Lung (tissue), 12 donors: ENCODE data around the gene TIMP1. TPM values are rescaled to one million over a fixed set of nuclear protein-coding genes. Genes with fewer than 3 reads are reported as not detected.

Experiments
- ATAC-seq: fragments of 200-7000 bp; cut with Tn5 transposase; one replicate; pipeline ENCODE4 v1.9.1; 2020; ENCODE audit warnings: moderate number of reproducible peaks; ENCODE audit not compliant: insufficient read depth, low FRiP score
- DNase-seq, 3 donors: peaks; one replicate each; pipeline ENCODE4 v3.0.0-alpha.2; 2013 to 2017
- H3K27ac ChIP-seq, 2 donors: one replicate each; pipeline ENCODE4 v1.5.1; 2013; ENCODE audit warnings: mild to moderate bottlenecking in 2 of 2, moderate library complexity in 2 of 2, control low read depth in 1 of 2, inconsistent platforms in 1 of 2, low read depth in 1 of 2, low read length in 1 of 2
- H3K27me3 ChIP-seq, 3 donors: one replicate each; pipeline ENCODE4 v1.5.1; 2013; ENCODE audit warnings: low read length in 2 of 3; ENCODE audit not compliant: control insufficient read depth in 3 of 3, insufficient read depth in 3 of 3
- H3K36me3 ChIP-seq, 4 donors: one replicate each; pipeline ENCODE4 v1.5.1; 2013; ENCODE audit warnings: low read length in 4 of 4, mild to moderate bottlenecking in 1 of 4, moderate library complexity in 1 of 4; ENCODE audit not compliant: control insufficient read depth in 4 of 4, insufficient read depth in 4 of 4
- H3K4me1 ChIP-seq, 5 donors: one replicate each; pipeline ENCODE4 v1.5.1; 2013; ENCODE audit warnings: low read length in 5 of 5, mild to moderate bottlenecking in 2 of 5, moderate library complexity in 1 of 5; ENCODE audit not compliant: control insufficient read depth in 5 of 5, insufficient read depth in 5 of 5
- H3K4me3 ChIP-seq: one replicate; pipeline ENCODE4 v1.5.1; 2013; ENCODE audit warnings: mild to moderate bottlenecking, control low read depth, moderate library complexity
- H3K9ac ChIP-seq, 2 donors: one replicate each; pipeline ENCODE4 v1.5.1; 2013; ENCODE audit warnings: low read length in 2 of 2, control low read depth in 1 of 2; ENCODE audit not compliant: insufficient read depth in 1 of 2
- H3K9me3 ChIP-seq, 4 donors: one replicate each; pipeline ENCODE4 v1.5.1; 2013; ENCODE audit warnings: low read length in 3 of 4, mild to moderate bottlenecking in 1 of 4, moderate library complexity in 1 of 4; ENCODE audit not compliant: control insufficient read depth in 4 of 4, insufficient read depth in 3 of 4
- WGBS, 2 donors: extraction: QIAGEN DNeasy Blood & Tissue Kit; methylation state at CpG; one replicate each; pipeline ENCODE4 v1.1.7; 2013; 5-methylcytosine and 5-hydroxymethylcytosine counted together
- polyA plus RNA-seq, 2 donors: library from polyadenylated mRNA; stranded (reverse); fragments of 200-250 nt; gene quantifications; one replicate each; pipeline ENCODE4 v1.2.1, GENCODE V29; 2013
- total RNA-seq, 2 donors: library from RNA; depleted of rRNA in 1 of 2; stranded (reverse); fragments of >200 nt in 1 of 2; gene quantifications; one replicate each; pipeline ENCODE4 v1.2.1, GENCODE V29; 2014 to 2021
- TF ChIP-seq, protein P1 (sequence below): IDR thresholded peaks from 2 replicates; pipeline ENCODE4 v1.5.1; 2012; ENCODE audit warnings: mild to moderate bottlenecking; ENCODE audit errors: control extremely low read depth, extremely low read depth
- donor health status: control.
- donor health status: control.
- donor health status: Bipolar disorder and iron deficiency.
- donor health status: healthy.
- donor health status: DM: yes; HTN: yes; CAD: no.

The TIMP1 gene
- total and polyA plus RNA-seq, 4 donors = 65.3 to 2,202 (median 1,641) TPM

DNA sequence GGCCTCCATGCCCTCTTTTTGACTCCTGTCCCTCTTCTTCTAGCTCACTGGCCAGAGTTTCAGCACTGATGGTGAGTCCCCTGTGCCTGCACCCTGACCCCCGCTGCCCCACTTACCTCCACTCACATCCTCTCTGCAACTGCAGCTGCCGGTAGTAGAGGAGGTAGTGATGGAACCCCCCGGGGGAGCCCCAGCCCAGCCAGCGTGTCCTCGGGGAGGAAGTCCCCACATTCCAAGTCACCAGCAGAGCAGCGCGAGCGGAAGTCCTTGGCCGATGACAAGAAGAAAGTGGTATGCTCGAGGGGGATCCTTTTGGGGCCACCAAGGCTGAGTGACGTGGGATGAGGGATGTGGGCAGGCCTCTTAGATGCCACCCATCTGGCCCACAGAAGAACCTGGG is 15.4 kb upstream of the TIMP1 start:
- H3K4me1 ChIP-seq = peaks cover 0 to 3% (median 0%) of the 10 kb centered on the region in 5 donors
- H3K4me3 ChIP-seq = no peak overlapping the region
- H3K9ac ChIP-seq = no peak overlapping the region
- H3K27ac ChIP-seq = no peak overlapping the region
- H3K27me3 ChIP-seq = no peaks in the 10 kb centered on the region
- TF ChIP-seq, protein P1, sequence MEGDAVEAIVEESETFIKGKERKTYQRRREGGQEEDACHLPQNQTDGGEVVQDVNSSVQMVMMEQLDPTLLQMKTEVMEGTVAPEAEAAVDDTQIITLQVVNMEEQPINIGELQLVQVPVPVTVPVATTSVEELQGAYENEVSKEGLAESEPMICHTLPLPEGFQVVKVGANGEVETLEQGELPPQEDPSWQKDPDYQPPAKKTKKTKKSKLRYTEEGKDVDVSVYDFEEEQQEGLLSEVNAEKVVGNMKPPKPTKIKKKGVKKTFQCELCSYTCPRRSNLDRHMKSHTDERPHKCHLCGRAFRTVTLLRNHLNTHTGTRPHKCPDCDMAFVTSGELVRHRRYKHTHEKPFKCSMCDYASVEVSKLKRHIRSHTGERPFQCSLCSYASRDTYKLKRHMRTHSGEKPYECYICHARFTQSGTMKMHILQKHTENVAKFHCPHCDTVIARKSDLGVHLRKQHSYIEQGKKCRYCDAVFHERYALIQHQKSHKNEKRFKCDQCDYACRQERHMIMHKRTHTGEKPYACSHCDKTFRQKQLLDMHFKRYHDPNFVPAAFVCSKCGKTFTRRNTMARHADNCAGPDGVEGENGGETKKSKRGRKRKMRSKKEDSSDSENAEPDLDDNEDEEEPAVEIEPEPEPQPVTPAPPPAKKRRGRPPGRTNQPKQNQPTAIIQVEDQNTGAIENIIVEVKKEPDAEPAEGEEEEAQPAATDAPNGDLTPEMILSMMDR = no peak
- peaks cover 0 to 3% (median 1%) of the 10 kb centered on the region in 4 donors for H3K9me3 ChIP-seq
- H3K36me3 ChIP-seq = peaks cover 3 to 39% (median 11%) of the 10 kb centered on the region in 4 donors
- WGBS, 2 donors = 85 to 91% methylated on average over 10 to 11 of the region's 11 CpGs
- DNase-seq (no peak), ATAC-seq (no peak)

DNA sequence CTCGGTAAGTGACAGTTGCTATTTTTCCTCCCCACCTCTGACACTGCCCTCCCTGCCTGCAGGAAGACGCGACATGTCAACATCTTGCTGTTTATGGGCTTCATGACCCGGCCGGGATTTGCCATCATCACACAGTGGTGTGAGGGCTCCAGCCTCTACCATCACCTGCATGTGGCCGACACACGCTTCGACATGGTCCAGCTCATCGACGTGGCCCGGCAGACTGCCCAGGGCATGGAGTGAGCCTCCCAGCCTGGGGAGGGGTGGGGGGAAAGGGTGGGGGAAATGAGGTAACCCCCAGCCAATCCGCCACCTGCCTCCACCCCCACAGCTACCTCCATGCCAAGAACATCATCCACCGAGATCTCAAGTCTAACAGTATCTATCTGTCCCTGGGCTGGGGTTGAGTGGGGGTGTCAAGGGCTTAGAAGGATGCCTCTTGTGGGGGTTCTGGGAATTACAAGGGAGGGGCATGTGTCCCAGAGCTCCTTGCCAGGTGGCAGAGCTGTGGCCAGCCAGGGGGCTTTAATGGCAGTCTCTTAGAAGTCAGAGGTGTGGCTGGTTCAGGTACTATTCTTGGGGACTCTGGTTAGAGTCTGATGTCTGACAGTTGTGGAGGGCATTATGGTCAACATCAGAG is 13.5 kb upstream of the TIMP1 start:
- Histone ChIP-seq H3K36me3 (peaks cover 3 to 39% (median 11%) of the 10 kb centered on the region in 4 donors), H3K4me1 (peaks cover 0 to 6% (median 0%) of the 10 kb centered on the region in 5 donors), H3K27ac (no peak overlapping the region), H3K9ac (no peak overlapping the region), H3K27me3 (no peaks in the 10 kb centered on the region), H3K4me3 (no peak overlapping the region), H3K9me3 (peaks cover 0 to 4% (median 0%) of the 10 kb centered on the region in 4 donors)
- 93 to 94% methylated on average over 12 to 13 of the region's 13 CpGs for WGBS, 2 donors
- TF ChIP-seq, protein P1 = no peak
- ATAC-seq = no peak
- no peak for DNase-seq

DNA sequence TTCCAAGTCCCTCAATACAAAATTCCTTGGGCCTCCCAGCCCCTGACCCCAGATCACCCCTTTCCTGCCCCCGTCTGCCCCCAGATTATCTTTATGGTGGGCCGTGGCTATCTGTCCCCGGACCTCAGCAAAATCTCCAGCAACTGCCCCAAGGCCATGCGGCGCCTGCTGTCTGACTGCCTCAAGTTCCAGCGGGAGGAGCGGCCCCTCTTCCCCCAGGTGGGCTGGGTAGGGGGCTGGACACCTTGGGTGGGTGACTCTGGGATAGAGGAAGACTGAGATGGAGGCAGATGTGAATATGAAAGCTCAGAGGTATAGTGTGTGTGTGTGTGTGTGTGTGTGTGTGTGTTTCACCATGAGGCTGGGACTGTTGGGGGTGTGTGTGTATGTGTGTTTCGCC is 11.4 kb upstream of the TIMP1 start:
- WGBS, 2 donors = 87 to 94% methylated on average over 7 to 8 of the region's 8 CpGs
- H3K36me3 ChIP-seq = peaks cover 3 to 34% (median 8%) of the 10 kb centered on the region in 4 donors
- no peak overlapping the region for H3K27ac ChIP-seq
- H3K4me3 ChIP-seq = no peak overlapping the region
- H3K4me1 ChIP-seq = peaks cover 0 to 13% (median 0%) of the 10 kb centered on the region in 5 donors
- TF ChIP-seq, protein P1 = no peak
- no peaks in the 10 kb centered on the region for H3K27me3 ChIP-seq
- DNase-seq (no peak), ATAC-seq (no peak)
- H3K9me3 ChIP-seq = peaks cover 0 to 7% (median 0%) of the 10 kb centered on the region in 4 donors
- no peak overlapping the region for H3K9ac ChIP-seq
